Adrenal gland (tissue), 5 donors: ENCODE results near the gene GATA6.

Source experiments
- POLR2A ChIP-seq, 2 donors: fragments of 450-650 bp; IDR thresholded peaks; one replicate each; pipeline ENCODE4 v1.6.1; 2017; ENCODE audit warnings: antibody characterized with exemption in 2 of 2, mild to moderate bottlenecking in 2 of 2, moderate library complexity in 1 of 2
- TF ChIP-seq, protein P1 (sequence below), 6 experiments: fragments of 450-650 bp in 4 of 6; fragments of 200-600 bp in 2 of 6; sonication (generic) in 1 of 6; IDR thresholded peaks; 1 replicate in 5 of 6; 2 replicates in 1 of 6; pipeline versions ENCODE4 v1.5.1 to v1.8.0; 2016 to 2021; ENCODE audit warnings: antibody characterized with exemption in 6 of 6, mild to moderate bottlenecking in 2 of 6, moderate library complexity in 1 of 6
- donor health status: DM: no; HTN: no; CAD: no.

DNA sequence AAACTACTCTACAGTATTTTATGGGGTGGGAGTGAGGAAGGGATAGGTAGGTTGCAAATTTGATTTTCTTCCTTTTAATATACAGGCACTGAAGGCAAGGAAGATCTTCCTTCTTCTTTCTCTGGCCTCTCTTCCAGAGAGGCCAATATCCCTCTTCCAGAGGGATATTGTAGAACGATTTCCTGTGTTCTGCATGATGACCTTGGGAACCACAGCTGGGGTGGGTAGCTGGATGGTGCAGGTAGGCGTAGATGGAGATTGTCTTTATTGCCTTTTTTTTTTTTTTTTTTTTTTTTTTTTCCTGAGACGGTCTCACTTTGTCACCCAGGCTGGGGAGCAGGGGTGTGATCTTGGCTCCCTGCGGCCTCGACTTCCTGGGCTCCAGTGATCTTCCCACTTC is 49.4 kb downstream of the GATA6 start:
- no peak for TF ChIP-seq POLR2A (IDR thresholded peaks at IDR 0.05)
- TF ChIP-seq, protein P1, sequence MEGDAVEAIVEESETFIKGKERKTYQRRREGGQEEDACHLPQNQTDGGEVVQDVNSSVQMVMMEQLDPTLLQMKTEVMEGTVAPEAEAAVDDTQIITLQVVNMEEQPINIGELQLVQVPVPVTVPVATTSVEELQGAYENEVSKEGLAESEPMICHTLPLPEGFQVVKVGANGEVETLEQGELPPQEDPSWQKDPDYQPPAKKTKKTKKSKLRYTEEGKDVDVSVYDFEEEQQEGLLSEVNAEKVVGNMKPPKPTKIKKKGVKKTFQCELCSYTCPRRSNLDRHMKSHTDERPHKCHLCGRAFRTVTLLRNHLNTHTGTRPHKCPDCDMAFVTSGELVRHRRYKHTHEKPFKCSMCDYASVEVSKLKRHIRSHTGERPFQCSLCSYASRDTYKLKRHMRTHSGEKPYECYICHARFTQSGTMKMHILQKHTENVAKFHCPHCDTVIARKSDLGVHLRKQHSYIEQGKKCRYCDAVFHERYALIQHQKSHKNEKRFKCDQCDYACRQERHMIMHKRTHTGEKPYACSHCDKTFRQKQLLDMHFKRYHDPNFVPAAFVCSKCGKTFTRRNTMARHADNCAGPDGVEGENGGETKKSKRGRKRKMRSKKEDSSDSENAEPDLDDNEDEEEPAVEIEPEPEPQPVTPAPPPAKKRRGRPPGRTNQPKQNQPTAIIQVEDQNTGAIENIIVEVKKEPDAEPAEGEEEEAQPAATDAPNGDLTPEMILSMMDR (IDR thresholded peaks at IDR 0.05) = no peak
